SJSA1 (cell line): ENCODE results near the gene SLC35D2. TPM values are rescaled to one million over a fixed set of nuclear protein-coding genes. Genes with fewer than 3 reads are reported as not detected.

Source experiments
- DNase-seq, 2 experiments: peaks; one replicate each; pipeline ENCODE4 v3.0.0-alpha.2; 2015 to 2020; ENCODE audit warnings: low spot score in 2 of 2, low read depth in 1 of 2
- H3K27ac ChIP-seq: fragments of 250-450 bp; sonication (Bioruptor Pico); 2 replicates; pipeline ENCODE4 v1.5.1; 2020; ENCODE audit warnings: mild to moderate bottlenecking, moderate library complexity
- H3K27me3 ChIP-seq: fragments of 250-450 bp; sonication (Bioruptor Pico); replicated peaks from 2 replicates; pipeline ENCODE4 v1.5.1; 2020; ENCODE audit warnings: mild to moderate bottlenecking, moderate library complexity
- H3K36me3 ChIP-seq: fragments of 250-450 bp; sonication (Bioruptor Pico); 2 replicates; pipeline ENCODE4 v1.5.1; 2020; ENCODE audit warnings: mild to moderate bottlenecking
- H3K4me1 ChIP-seq: fragments of 250-450 bp; sonication (Bioruptor Pico); replicated peaks from 2 replicates; pipeline ENCODE4 v1.6.1; 2021; ENCODE audit warnings: mild to moderate bottlenecking
- H3K4me3 ChIP-seq: fragments of 250-450 bp; sonication (Bioruptor Pico); 2 replicates; pipeline ENCODE4 v1.5.1; 2020; ENCODE audit warnings: mild to moderate bottlenecking
- H3K9me3 ChIP-seq: fragments of 250-450 bp; sonication (Bioruptor Pico); replicated peaks from 2 replicates; pipeline ENCODE4 v1.5.1; 2020; ENCODE audit warnings: mild to moderate bottlenecking
- total RNA-seq: library from RNA; depleted of rRNA; stranded (reverse); fragments of >200 nt; shearing (Covaris generic); gene quantifications from 2 replicates; pipeline ENCODE4 v1.2.3, GENCODE V29; 2014; rRNA removed

The SLC35D2 gene
- total RNA-seq, 1 experiment from 2014 or later: 21.2 TPM

DNA sequence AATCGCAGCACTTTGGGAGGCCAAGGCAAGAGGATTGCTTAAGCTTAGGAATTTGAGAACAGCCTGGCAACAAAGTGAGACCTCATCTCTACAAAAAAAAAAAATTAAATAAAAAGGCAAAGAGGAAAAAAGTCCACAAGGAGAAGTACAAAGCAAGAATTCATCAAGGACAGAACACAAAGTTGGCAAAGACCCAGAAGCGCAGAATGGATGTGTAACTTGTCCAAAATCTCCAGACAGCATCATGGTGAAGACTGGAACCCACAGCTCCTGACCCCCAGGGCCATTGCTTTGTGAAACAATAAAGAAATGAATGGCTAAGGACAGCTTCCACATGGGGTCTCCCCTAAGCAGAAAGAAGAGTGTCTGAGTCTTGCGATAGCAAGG is 89.4 kb downstream of the SLC35D2 start:
- Histone ChIP-seq H3K27ac (no peak overlapping the region), H3K36me3 (no peaks in the 10 kb centered on the region), H3K9me3 (no peaks in the 10 kb centered on the region), H3K27me3 (no peaks in the 10 kb centered on the region), H3K4me1 (no peaks in the 10 kb centered on the region), H3K4me3 (no peak overlapping the region)
- DNase-seq: no peak

DNA sequence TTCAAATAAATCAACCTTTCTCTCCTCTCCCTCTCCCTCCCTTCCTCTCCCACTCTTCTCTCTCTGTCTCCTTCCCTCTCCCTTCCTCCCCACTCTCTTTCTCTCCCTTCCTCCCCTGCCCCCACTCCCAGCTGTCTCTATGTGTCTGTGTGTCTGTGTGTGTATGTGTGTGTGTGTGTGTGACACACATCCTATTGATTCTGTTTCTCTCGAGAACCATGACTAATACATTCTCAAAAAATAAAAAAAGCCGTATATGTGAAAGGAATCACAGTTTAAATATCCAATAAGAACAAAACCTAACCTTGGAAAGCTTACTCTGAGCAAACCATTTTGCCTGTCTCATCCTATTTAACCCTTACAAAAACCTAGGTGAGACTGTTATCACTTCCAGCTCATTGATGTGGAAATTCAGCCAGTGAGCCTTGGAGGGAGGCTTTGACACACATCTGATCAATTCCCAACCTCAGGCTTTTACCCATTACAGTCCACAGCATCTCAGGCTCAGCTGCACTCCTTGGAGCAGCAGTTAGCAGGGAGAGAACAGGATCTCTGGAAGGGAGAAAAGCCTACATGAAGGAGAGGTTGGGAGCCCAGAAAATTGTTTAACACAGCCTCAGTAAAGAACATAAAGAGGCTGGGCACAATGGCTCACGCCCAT is 89.9 kb downstream of the SLC35D2 start:
- Histone ChIP-seq H3K36me3 (no peaks in the 10 kb centered on the region), H3K9me3 (no peaks in the 10 kb centered on the region), H3K27me3 (no peaks in the 10 kb centered on the region), H3K4me3 (no peak overlapping the region), H3K4me1 (no peaks in the 10 kb centered on the region), H3K27ac (no peak overlapping the region)
- DNase-seq: no peak

DNA sequence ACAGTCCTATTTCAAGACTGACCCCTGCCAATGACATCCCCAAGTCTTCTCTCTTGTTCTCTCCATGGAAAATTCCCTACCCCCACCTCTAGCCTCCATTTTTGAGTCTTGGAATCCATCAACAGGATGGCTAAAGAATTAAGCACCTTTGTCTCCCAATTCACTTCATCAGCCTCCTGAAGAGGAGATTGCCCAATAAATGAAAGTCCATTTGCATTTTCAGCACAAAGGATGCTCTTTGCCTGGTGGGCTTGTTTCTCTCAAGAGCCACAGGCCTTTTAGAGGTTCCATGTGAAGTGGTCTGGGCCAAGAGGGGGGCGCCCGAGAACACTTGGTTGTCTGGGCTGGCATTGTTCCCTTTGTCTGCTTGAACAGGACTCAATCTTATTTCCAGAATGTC is 94.1 kb downstream of the SLC35D2 start:
- DNase-seq: no peak
- Histone ChIP-seq H3K27me3 (no peaks in the 10 kb centered on the region), H3K36me3 (no peaks in the 10 kb centered on the region), H3K9me3 (no peaks in the 10 kb centered on the region), H3K4me1 (no peaks in the 10 kb centered on the region), H3K4me3 (no peak overlapping the region), H3K27ac (no peak overlapping the region)

DNA sequence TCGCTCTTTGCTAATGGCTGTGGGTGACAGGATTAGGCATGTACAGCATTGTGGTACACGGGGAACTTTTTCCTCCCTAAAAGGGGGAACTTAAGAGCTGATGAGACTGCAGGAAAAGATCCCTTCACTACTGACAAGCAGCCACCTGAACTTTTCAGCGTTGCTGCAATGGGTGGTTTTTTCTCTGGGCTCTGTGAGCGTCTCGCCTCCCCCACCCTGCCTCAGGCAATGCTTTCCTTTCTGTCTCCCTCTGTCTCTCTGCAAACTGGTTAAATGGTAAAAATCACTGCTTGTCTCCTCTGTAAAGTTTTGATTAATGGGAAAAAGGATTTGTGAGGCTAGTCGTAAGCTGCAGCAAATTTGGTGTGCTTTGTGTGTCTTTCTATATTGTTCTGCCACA is 101.9 kb downstream of the SLC35D2 start:
- no peak for DNase-seq
- H3K36me3 ChIP-seq: no peaks in the 10 kb centered on the region

DNA sequence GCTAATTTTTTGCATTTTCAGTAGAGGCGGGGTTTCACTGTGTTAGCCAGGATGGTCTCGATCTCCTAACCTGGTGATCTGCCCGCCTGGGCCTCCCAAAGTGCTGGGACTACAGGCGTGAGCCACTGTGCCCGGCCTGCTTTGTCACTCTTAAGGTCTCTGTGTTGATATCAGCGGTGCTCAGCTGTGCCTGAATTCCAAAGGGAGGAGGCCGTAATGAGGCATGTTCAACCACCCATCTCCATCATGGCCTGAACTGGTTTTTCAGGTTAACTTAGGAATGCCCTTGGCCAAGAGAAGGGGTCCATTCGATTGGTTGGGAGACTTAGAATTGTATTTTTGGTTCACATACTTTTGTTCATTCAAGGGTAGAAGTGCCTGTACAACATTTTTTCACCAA is 103.6 kb downstream of the SLC35D2 start:
- H3K36me3 ChIP-seq: no peaks in the 10 kb centered on the region
- H3K4me3 ChIP-seq: no peak overlapping the region
- H3K9me3 ChIP-seq: no peaks in the 10 kb centered on the region
- DNase-seq: no peak
- H3K27ac ChIP-seq: no peak overlapping the region
- no peaks in the 10 kb centered on the region for H3K4me1 ChIP-seq
- no peaks in the 10 kb centered on the region for H3K27me3 ChIP-seq

More for the DNA sequence above, 101.9 kb downstream of the SLC35D2 start:
- no peak overlapping the region for H3K4me3 ChIP-seq
- no peaks in the 10 kb centered on the region for H3K27me3 ChIP-seq
- no peak overlapping the region for H3K27ac ChIP-seq
- H3K9me3 ChIP-seq: no peaks in the 10 kb centered on the region
- H3K4me1 ChIP-seq: no peaks in the 10 kb centered on the region

DNA sequence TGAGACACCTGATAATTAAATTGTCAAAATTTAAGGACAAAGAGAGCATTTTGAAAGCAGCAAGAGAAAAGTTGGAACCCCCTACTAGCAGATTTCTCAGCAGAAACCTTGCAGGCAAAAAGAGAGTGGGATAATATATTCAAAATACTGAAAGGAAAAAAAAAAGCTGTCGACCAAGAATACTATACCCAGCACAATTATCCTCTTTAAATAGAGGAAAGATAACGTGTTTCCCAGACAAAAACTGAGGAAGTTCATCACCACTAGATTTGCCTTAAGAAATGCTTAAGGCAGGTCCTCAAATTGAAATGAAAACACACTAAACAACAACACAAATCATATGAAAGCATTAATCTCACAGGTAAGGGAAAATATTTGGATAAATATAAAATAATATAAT is 108.6 kb downstream of the SLC35D2 start:
- no peaks in the 10 kb centered on the region for H3K9me3 ChIP-seq
- H3K27ac ChIP-seq: no peak overlapping the region
- H3K36me3 ChIP-seq: no peaks in the 10 kb centered on the region
- no peak for DNase-seq
- H3K27me3 ChIP-seq: no peaks in the 10 kb centered on the region
- no peaks in the 10 kb centered on the region for H3K4me1 ChIP-seq
- H3K4me3 ChIP-seq: no peak overlapping the region

Other genes with a start within 250 kb of the SLC35D2 start
- not detected in 2 replicates for gene HSD17B3, start 81.5 kb downstream of the SLC35D2 start, total RNA-seq
- 45.4 and 55.5 TPM in 2 replicates for gene ZNF367, start 34.7 kb upstream of the SLC35D2 start, total RNA-seq
- gene HABP4, start 66.5 kb upstream of the SLC35D2 start, total RNA-seq: 30.7 and 36.1 TPM in 2 replicates
- gene CDC14B, start 236.1 kb upstream of the SLC35D2 start, total RNA-seq: 22.2 and 33.8 TPM in 2 replicates